SU-DHL-6 (cell line): Measurements from ENCODE around the gene AMMECR1.

Source experiments
- H2AFZ ChIP-seq: fragments of 200-600 bp; sonication (generic); 2 replicates; pipeline ENCODE4 v1.6.1; 2014; ENCODE audit warnings: low read depth, mild to moderate bottlenecking, moderate library complexity, mixed read lengths, antibody characterized with exemption, low read length; ENCODE audit not compliant: severe bottlenecking
- H3F3A ChIP-seq: fragments of 200-600 bp; shearing (Covaris generic); 2 replicates; pipeline ENCODE4 v1.6.0; 2016; ENCODE audit warnings: antibody characterized with exemption, mild to moderate bottlenecking; ENCODE audit not compliant: insufficient read depth
- H3K27ac ChIP-seq: fragments of 200-600 bp; sonication (generic); 2 replicates; pipeline ENCODE4 v1.5.1; 2016; ENCODE audit warnings: low read depth, mild to moderate bottlenecking, low read length, moderate library complexity, mixed read lengths
- H3K27me3 ChIP-seq: fragments of 200-600 bp; sonication (generic), shearing (Covaris generic); 2 replicates; pipeline ENCODE4 v1.6.0; 2014; ENCODE audit warnings: mild to moderate bottlenecking, low read length
- H3K36me3 ChIP-seq: fragments of 200-600 bp; sonication (generic); 2 replicates; pipeline ENCODE4 v1.6.1; 2014; ENCODE audit warnings: mild to moderate bottlenecking, low read length, mixed read lengths
- H3K4me2 ChIP-seq: fragments of 300-600, 200-600 bp; shearing (Covaris generic), sonication (generic); 2 replicates; pipeline ENCODE4 v1.6.0; 2014; ENCODE audit warnings: low read length, low read depth, mild to moderate bottlenecking; ENCODE audit not compliant: poor library complexity, severe bottlenecking
- H3K4me3 ChIP-seq: fragments of 200-600 bp; sonication (generic); 2 replicates; pipeline ENCODE4 v1.5.1; 2014; ENCODE audit warnings: antibody characterized with exemption, low read length, mild to moderate bottlenecking, mixed read lengths; ENCODE audit not compliant: insufficient read depth, poor library complexity, severe bottlenecking
- H3K79me2 ChIP-seq: fragments of 200-600 bp; sonication (generic); 2 replicates; pipeline ENCODE4 v1.6.1; 2014; ENCODE audit warnings: mild to moderate bottlenecking, low read length, moderate library complexity; ENCODE audit not compliant: insufficient read depth
- H3K9ac ChIP-seq: fragments of 200-600 bp; sonication (generic); 2 replicates; pipeline ENCODE4 v1.7.0; 2014; ENCODE audit warnings: mild to moderate bottlenecking, low read length
- H3K9me2 ChIP-seq: fragments of 200-600 bp; sonication (generic); replicated peaks from 2 replicates; pipeline ENCODE4 v1.6.1; 2014; ENCODE audit warnings: low read length; ENCODE audit not compliant: insufficient read depth
- H3K9me3 ChIP-seq: fragments of 200-600 bp; sonication (generic); 2 replicates; pipeline ENCODE4 v1.6.1; 2014; ENCODE audit warnings: low read length, mixed read lengths; ENCODE audit not compliant: insufficient read depth
- H4K20me1 ChIP-seq: fragments of 200-600 bp; sonication (generic); 2 replicates; pipeline ENCODE4 v1.6.1; 2014; ENCODE audit warnings: low read depth, mild to moderate bottlenecking, antibody characterized with exemption, low read length, moderate library complexity, mixed read lengths
- CTCF ChIP-seq: fragments of 200-600 bp; sonication (generic); IDR thresholded peaks from one replicate; pipeline ENCODE4 v1.5.1; 2017; ENCODE audit warnings: antibody characterized with exemption, mild to moderate bottlenecking, low read length, moderate library complexity; ENCODE audit not compliant: insufficient read depth, poor library complexity, severe bottlenecking
- EZH2phosphoT487 ChIP-seq: fragments of 200-600 bp; sonication (generic), shearing (Covaris generic); conservative IDR thresholded peaks from 2 replicates; pipeline ENCODE4 v1.6.1; 2018; ENCODE audit warnings: mild to moderate bottlenecking, antibody characterized with exemption, low read length, moderate library complexity, mixed read lengths

Gene AMMECR1

GRCh38 chrX:110308220-110308619 lies 9.7 kb downstream of the AMMECR1 start:
- Histone ChIP-seq H3K9me2 (no peaks in the 10 kb centered on the region), H3K27ac (no peak overlapping the region), H3K36me3 (no peaks in the 10 kb centered on the region), H3K9me3 (no peaks in the 10 kb centered on the region), H4K20me1 (no peaks in the 10 kb centered on the region), H3K4me3 (no peak overlapping the region), H3K9ac (no peak overlapping the region), H3K79me2 (peaks cover 4% of the 10 kb centered on the region; the same call in 1 of the 2 replicates), H3K27me3 (no peaks in the 10 kb centered on the region), H2AFZ (no peak overlapping the region), H3K4me2 (no peak overlapping the region), H3F3A (no peaks in the 10 kb centered on the region)
- TF ChIP-seq EZH2phosphoT487 (no peak), CTCF (no peak)

- H4K20me1 ChIP-seq = no peaks in the 10 kb centered on the region
- no peaks in the 10 kb centered on the region for H3F3A ChIP-seq
- H3K9me2 ChIP-seq = no peaks in the 10 kb centered on the region
- H3K27ac ChIP-seq = no peak overlapping the region
- no peaks in the 10 kb centered on the region for H3K36me3 ChIP-seq
- TF ChIP-seq EZH2phosphoT487 = no peak
- TF ChIP-seq CTCF = no peak
- H3K9me3 ChIP-seq = no peaks in the 10 kb centered on the region
- H3K4me2 ChIP-seq = no peak overlapping the region
- no peak overlapping the region for H2AFZ ChIP-seq
- no peak overlapping the region for H3K9ac ChIP-seq
- peaks cover 5% of the 10 kb centered on the region; the same call in 1 of the 2 replicates for H3K79me2 ChIP-seq
- no peaks in the 10 kb centered on the region for H3K27me3 ChIP-seq
- no peak overlapping the region for H3K4me3 ChIP-seq
Measured at GRCh38 chrX:110304884-110305283, 13.0 kb downstream of the AMMECR1 start.

GRCh38 chrX:110304371-110304770 lies 13.5 kb downstream of the AMMECR1 start:
- Histone ChIP-seq H3K4me3 (no peak overlapping the region), H3K4me2 (no peak overlapping the region), H3K27me3 (no peaks in the 10 kb centered on the region), H3K9ac (no peak overlapping the region), H2AFZ (no peak overlapping the region), H3K9me2 (no peaks in the 10 kb centered on the region), H3K9me3 (no peaks in the 10 kb centered on the region), H4K20me1 (no peaks in the 10 kb centered on the region), H3F3A (no peaks in the 10 kb centered on the region), H3K79me2 (peaks cover 6% of the 10 kb centered on the region; the same call in 1 of the 2 replicates), H3K27ac (no peak overlapping the region), H3K36me3 (no peaks in the 10 kb centered on the region)
- TF ChIP-seq CTCF (no peak), EZH2phosphoT487 (no peak)
